Jurkat, Clone E6-1 (cell line): Measurements from ENCODE around the gene TTF1.

ENCODE experiments used
- DNase-seq: peaks from one replicate; pipeline ENCODE4 v3.0.0-alpha.2; 2011; ENCODE audit warnings: low read depth, low spot score
- H3K4me3 ChIP-seq: 2 replicates; pipeline ENCODE4 v1.5.1; 2011; ENCODE audit warnings: mild to moderate bottlenecking, low read length, control low read depth, moderate library complexity

The TTF1 gene

GRCh38 chr9:132327537-132327936 is 79.1 kb downstream of the TTF1 start:
- H3K4me3 ChIP-seq, result no peak overlapping the region
- DNase-seq, result no peak
